CD4-positive, alpha-beta T cell treated with Interleukin-1 beta for 1 hour (primary cell): ENCODE data around the gene NACA2.
"Not testable (repeated sequence)": the region's sequence is repeated elsewhere in the genome, so short reads cannot be mapped to it uniquely, and the experiment has no call there.

Experiments used
- DNase-seq, 2 donors: peaks; one replicate each; pipeline ENCODE4 v3.0.0-alpha.2; 2020 to 2022

NACA2 gene

DNA sequence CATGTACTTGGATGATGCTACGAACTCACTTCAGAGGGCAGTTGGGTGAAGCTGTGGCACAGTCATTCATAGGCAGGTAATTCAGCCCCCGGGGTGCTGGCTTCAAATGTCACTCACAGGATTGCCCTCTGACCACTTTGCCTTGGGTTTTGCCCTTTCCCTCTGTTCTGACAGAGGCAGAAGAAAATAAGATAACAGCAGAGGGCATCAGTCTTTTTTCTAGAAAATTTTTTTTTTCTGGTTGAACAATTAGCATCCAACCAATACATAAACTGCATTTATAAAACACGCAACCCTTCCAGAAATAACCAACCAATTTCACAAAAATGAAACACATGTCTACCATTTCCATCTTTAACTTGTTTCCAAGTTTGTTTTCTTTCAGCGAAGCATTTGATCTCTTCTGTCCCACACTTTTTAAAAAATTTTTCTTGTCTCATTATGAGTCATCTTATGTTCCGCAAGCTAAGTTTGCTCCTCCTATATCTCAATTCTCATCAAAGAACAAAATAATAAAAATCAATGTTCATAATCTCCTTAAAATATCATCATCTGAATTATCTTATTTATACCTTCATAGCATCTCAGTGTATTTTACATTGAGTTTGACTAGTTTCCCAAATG is 15.6 kb downstream of the NACA2 start:
- no peak for DNase-seq

DNA sequence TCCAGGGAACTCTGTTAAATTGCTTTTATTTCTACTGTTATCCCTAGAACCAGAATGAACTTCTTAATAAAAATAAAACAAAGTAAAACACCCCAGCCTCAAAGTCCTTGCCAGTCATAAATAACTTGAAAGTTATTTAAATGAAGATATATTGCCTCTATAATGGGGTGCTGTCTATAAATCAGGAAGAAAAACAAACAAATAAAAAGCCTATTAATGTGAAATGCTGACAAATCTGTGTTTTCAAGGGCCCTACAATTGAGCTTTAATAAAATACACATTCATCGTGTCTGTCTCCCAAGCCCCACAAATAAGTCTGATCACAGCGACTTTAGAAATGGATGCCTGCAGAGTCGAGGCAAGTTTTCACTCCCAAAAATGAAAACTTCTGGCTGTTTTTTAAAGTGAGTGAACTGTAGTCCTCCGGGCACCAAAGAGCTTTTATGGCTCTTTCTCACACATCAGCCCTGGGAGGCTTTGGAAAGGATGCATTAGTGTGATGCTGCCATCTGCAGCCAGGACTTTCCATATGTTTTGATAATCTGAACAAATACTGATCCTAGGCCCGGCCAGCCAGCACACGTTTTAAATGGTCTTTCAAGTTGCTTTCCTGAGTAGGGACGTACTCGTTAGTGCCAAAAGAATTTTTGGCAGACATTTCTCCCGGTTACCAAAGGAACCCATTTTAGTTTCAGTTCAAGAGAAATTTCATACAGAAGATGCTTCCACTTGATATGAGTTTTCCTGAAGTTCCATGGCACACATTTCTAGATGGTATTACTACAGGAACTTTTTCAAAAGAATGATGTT is 16.3 kb downstream of the NACA2 start:
- DNase-seq, result no peak

DNA sequence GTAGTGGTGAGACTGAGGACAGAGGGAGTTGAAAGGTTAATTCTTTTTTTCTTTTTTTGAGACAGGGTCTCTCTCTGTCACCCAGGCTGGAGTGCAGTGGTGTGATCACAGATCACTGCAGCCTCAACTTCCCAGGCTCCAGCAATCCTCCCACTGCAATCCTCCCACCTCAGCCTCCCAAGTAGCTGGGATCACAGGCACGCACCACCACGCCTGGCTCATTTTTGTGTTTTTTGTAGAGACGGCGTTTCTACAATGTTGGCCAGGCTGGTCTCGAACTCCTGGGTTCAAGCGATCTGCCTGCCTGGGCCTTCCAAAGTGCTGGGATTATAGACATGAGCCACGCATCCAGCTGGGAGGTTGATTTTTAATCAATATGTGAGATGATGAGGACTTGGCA is 18.5 kb downstream of the NACA2 start:
- not testable (repeated sequence) for DNase-seq

DNA sequence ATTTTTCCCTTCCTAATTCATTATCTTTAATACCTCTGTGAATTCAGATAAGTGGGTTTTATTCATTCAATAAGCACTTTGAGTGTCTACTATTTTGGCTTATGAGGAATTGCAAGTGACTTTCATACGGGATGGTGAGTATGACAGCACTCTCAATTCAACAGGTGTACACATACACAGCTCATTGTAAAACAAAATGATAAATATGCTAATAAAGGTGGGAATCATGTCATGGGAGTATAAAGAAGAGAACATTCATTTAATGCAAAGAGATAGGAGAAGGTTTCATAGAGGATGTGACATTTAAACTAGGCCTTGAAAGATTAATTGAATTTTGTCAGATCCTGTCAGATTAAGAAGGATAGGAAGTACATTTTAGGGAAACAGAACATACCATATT is 19.4 kb downstream of the NACA2 start:
- no peak for DNase-seq

DNA sequence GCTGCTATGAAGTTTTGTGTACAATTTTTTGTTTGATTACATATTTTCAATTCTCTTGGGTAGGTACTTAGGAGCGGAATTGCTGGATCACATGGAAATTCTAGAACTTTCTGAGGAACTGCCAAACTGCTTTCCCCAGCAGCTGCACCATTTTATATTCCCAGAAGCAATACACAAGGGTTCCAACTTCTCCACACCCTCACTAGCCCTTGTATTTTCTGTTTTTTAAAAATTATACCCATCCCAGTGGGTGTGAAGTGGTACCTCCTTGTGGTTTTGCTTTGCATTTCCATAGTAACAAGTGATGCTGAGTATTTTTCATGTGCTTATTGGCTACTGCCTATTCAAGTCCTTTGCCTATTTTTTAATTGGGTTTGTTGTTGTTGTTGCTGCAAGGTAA is 20.9 kb downstream of the NACA2 start:
- peak in 1 of 2 donors; percentile 3 for DNase-seq

DNA sequence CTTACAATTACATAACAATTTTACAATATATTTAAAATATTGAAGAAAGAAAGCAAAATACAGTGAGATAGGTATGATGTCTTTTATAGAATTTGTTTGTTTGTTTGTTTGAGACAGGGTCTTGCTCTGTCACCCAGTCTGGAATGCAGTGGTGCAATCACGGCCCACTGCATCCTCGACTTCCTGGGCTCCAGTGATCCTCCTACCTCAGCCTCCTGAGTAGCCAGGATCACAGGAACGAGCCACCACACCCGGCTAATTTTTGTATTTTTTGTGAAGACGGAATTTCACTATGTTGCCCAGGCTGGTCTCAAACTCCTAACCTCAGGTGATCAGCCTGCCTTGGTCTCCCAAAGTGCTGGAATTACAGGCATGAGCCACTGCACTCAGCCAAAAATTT is 21.5 kb downstream of the NACA2 start:
- DNase-seq, result not testable (repeated sequence)

DNA sequence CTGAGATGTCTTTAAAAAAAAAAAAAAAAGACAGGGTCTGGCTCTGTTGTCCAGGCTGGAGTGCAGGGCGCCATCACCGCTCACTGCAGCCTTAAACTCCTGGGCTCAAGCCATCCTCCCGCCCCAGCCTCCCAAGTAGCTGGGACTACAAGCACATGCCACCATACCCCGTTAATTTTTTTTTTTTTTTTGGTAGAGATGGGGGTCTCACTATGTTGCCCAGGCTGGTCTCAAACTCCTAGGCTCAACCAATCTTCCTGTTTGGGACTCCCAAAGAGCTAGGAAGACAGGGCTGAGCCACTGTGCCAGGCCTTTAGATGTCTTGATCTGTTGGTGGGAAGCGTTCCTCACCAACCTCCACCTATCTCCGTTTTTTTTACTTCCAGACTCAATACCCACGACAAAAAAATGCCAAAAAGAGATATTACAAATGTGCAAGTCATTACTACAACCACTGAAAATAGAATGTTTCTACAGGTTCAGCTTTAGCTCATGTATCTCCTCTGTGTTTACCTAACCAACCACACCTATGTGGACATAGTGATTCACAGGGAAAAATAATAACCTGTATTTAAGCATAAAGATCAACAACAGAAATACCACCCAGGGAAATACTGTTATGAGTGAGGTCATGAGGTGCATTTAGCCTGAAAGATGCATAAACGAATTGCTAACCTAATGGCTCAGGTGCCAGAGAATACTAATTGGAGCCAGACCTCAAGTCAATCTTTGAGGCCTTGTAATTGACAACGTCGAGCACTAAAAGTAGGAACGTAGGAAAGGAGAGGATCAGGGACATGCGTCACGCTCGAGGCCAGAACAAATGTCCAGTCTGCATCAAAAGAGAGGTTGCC is 22.6 kb downstream of the NACA2 start:
- DNase-seq, result no peak

DNA sequence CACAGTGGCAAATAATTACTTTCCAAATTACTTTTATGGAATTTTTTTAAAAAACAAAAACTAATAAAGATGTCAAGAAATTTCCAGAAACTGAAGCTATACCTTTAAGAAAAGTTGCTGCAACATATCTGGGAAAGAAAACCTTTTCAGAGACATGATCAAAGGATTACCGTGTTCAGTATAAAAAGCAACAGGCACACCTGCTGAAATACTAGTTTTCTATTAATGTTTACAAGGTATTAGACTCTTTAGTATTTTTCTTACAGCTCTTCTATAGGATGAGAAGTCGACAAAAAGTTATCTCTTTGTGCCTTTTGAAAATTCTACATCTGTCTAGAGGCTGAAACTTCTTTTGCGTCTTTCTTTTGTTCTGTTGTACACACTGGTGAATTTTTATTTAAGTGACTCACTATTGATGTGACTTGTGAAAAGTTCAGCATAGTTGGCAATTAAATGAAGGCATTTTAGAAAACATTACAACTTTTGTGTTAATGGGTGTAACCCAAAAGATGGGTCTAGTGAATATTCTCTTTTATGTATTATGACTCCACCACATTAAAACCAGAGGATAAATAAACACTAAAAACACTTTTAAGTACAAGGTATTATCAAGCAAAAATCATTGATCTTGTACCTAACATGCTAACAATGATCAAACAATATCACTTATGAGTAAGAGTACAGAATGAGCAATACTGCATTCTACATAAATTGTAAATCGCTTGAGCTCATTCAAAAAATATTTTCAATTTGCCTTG is 23.8 kb downstream of the NACA2 start:
- DNase-seq, result no peak

DNA sequence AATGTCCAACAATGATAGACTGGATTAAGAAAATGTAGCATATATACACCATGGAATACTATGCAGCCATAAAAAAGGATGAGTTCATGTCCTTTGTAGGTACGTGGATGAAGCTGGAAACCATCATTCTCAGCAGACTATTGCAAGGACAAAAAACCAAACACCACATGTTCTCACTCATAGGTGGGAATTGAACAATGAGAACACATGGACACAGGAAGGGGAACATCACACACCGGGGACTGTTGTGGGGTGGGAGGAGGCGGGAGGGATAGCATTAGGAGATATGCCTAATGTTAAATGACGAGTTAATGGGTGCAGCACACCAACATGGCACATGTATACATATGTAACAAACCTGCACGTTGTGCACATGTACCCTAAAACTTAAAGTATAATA is 24.6 kb downstream of the NACA2 start:
- DNase-seq, result not testable (repeated sequence)

DNA sequence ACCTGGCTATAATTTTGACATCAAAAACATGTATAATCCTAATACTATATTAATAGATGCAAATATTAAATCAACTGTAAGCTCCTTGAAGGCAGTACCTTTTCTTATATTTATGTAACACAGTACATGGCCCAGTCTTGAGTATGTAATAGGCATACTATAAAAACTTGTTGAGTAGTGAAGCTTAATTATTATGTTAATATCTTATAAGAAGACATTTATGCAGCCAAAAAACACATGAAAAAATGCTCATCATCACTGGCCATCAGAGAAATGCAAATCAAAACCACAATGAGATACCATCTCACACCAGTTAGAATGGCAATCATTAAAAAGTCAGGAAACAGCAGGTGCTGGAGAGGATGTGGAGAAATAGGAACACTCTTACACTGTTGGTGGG is 25.2 kb downstream of the NACA2 start:
- DNase-seq, result not testable (repeated sequence)

DNA sequence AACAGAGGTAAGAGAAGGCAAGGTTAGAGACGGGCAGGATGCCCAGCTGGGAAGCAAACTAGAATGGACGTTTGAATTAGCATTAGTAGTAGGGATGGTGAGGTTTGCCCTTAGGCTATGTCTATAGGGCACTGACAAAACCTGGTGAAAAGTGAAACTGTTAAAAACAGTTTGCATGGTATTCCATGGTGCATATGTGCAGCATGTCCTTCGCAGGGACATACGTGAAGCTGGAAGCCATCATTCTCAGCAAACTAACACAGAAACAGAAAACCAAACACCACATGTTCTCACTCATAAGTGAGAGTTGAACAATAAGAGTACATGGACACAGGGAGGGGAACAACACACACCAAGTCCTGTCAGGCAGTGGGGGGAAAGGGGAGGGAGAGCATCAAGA is 25.8 kb downstream of the NACA2 start:
- DNase-seq, result no peak

DNA sequence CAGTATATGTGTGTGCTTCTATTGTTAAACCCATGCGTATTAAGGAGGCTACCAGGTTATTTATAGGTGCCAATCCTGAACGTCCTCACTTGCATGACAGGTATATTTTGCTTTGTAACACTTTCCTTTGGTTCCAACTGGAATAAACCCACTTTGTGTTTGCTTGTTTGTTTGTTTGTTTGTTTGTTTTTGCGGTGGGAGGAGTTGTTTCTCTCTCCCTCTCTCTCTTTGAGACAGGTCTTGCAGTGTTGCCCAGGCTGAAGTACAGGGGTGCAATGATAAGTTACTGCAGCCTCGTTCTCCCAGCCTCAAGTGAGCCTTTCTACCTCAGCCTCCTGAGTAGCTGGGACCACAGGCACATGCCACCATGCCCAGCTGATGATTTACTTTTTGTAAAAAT is 28.7 kb downstream of the NACA2 start:
- DNase-seq, result no peak

DNA sequence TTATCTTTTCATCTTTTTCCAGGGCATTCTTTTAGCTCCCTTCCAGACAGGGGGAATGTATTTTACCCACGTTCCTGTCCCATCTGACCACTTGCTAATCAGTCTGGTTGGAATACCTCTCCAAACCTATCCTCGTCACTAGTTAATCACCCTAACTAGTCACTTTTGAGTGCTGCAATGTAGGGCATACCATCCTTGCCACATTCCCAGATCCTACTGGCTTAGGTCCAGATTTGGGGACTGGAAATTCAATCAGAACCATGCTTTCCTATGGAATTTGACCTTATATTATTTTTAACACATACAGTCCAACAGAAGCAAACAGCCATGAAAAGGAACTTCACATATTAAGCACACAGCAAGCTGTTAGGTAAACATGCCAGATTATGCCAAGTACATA is 29.7 kb downstream of the NACA2 start:
- no peak for DNase-seq

DNA sequence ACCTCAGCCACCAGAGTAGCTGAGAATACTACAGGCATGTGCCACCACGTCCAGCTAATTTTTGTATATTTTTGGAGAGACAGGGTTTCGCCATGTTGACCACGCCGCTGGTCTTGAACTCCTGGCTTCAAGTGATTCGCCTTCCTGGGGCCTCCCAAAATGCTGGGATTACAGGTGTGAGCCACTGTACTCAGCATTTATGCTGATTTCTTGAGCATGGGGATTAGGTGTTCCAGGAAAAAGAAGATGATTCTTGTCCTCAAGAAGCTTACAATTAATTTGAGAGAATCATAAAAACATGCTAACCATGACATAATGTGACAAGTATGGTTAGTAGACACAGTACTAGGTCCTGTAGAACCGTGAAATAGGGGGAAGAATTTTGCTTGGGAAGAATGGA is 30.9 kb downstream of the NACA2 start:
- no peak for DNase-seq

DNA sequence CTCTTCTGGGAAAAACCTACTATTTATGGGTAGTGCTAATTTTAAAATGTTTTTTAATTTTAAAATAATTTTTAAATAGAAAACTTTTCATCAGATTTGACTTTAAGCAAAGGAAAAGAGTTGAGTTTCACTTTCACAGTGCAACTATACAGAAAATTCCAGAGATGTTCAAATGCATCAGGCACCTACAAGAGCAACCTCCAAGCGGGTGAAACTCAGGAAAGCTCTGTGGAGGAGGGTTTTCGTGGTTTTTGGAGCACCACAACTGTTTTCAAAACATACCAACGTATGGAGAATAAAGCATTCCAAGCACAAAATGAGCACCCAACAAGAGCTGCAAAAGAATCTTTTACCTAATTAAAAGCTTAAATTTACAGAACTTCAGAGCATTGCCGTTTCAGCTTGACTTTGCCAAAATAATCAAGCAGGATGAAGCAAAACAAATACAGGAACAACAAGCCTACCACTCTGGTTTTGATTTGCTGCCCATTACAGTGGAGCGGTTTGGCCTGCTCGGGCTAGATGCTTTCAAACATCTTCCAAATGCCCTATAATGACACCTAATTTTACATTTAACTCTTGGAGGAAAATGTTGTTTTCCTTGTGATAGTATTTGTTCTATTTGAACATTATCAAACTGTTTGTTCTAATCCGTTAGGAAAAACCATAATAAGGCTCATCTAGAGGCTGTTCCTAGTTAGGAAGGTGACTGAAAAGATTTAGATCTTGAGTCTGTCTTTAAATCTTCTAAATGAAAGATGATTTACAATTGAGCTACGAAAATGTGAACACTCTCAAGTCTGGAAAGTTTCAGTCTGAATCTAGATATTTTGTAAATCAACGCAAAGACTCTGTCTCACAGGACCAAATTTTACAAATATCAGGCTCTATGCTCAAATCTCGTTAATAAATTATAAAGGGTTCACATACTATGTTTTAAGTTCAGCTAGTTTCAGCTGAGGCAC is 34.5 kb downstream of the NACA2 start:
- DNase-seq, result no peak

DNA sequence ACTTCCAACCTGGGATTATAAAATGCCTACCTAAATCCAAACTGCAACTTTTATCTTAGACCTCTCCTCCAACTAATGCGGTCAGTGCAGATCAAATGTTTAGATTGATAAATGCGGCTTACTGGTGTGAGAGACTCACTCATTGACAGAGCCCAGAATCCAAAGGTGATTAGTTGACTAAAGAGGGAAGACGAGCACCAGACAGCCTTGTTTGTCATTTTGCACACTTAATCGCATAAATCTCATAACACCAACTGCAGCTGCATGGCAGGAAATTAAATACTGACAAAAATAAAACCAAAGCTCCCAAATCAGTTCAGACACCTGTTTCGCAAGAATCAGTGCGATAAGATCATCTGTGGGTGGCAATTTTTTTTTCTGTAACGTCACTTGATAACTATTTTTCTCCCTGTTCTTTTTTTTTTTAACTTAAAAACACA is 35.9 kb downstream of the NACA2 start:
- DNase-seq, result no peak

DNA sequence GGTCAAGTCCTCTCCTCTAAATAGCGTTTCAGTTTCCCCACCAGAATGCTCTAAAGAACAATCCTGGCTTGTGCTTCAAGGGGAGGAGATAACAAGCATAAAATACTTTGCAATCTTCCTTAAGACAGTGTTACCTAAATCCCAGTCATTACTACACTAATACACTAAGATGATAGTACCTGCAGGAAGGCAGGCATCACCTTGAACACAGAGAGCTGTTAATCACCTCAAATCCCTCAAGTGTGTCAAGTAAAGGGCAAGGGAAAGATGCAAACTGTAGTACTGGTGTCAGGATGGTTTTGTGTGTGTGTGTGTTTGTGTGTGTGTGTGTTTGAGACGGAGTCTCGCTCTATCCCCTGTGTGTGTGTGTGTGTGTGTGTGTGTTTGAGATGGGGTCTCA is 36.8 kb downstream of the NACA2 start:
- DNase-seq, result no peak

DNA sequence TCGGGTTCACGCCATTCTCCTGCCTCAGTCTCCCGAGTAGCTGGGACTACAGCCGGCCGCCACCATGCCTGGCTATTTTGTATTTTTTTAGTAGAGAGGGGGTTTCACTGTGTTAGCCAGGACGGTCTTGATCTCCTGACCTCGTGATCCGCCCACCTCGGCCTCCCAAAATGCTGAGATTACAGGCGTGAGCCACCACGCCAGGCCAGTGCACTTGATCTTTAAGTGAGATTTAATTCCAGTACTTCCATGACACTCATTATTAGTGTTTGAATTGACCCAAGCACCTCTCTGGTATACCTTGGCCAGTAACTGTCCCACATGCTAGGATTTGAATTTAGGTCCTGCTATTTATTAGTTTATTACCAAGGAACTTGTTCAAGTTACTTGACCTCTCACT is 38.5 kb downstream of the NACA2 start:
- DNase-seq, result not testable (repeated sequence)

DNA sequence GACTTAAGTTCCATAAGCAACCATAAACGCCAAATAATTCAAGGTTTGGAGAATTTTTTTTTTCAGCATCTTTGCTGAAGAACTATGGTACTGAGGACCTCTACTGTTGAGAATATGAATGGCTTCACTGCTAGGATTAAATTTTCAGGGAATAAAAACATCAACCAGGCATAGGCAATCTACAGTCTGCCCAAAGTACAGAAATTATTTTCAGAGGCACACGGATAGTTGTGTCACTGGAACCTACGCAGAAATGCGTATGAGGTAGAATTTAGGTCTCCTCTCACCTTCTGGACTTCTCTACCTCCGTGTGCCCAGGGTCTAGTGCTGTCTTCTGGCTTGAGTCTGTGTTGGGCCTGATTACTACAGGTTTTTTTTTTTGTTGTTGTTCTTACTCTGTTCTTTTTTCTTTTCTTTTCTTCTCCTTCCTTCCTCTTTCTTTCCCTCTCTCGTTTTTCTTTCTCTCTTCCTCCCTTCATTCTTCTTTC is 39.7 kb downstream of the NACA2 start:
- peak in 1 of 2 donors; percentile 8 for DNase-seq

DNA sequence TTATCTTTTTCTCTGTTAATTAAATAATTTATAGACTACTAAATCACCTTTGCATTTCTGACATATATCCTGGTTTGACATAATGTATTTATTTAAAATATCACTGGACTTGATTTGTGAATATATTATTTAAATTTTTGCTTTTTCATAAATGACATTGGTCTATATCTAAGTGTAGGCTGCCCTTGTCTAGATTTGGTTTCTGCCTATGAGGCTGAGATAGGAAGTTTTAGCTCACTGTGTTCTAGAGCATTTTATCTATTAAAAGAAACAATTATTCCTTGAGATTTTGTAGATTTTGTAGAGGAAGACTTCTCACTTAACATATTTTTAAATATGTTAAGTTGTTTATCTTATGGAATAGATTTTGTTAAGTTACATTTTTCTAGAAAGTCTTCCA is 43.9 kb downstream of the NACA2 start:
- DNase-seq, result no peak

DNA sequence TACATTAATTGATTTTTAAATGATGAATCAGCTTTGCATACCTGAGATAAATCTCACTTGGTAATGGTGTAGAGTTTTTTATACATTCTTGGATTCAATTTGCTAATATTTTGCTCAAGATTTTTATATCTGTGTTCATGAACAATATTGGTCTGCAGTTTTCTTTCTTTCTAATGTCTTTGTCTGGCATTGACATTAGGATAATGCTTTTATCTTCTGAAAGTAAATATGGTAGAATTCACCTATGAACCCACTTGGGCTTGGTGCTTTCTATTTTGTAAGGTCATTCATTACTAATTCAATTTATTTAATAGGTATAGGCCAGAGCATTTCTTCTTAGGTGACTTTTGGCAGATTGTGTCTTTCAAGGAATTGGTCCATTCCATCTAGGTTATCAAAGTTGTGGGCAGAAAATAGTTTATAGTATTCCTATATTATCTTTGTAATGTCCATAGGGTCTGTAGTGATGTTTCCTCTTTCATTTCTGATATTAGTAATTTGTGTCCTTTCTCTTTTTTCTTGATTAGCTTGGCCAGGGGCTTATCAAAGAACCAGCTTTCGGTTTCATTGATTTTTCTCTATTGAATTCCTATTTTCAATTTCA is 45.6 kb downstream of the NACA2 start:
- no peak for DNase-seq
